ENCODE measurements around the gene RSPO1.

Gene RSPO1

DNA sequence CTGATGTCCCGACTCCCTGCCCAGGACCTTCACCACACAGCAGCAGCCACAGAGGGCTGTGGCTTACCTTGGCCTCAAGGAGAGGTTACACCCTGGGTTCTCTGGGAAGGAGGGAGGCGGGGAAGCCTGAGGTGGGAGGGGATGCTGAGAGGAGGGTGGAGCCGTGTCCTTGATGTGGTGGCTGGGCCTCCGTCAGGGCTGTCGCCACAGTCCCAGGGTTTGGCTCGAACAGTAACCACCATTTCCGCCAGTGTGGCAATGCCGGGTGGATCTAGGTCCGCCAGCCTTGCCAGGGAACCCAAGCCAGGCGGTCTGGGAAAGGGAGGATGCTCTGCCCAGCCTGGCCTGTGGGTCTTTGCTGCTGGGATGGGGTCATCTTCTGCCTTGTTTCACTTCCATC, 39.2 kb upstream of the RSPO1 start:
- no peak for DNase-seq (ENCODE audit: low read depth in 2 of 2)

DNA sequence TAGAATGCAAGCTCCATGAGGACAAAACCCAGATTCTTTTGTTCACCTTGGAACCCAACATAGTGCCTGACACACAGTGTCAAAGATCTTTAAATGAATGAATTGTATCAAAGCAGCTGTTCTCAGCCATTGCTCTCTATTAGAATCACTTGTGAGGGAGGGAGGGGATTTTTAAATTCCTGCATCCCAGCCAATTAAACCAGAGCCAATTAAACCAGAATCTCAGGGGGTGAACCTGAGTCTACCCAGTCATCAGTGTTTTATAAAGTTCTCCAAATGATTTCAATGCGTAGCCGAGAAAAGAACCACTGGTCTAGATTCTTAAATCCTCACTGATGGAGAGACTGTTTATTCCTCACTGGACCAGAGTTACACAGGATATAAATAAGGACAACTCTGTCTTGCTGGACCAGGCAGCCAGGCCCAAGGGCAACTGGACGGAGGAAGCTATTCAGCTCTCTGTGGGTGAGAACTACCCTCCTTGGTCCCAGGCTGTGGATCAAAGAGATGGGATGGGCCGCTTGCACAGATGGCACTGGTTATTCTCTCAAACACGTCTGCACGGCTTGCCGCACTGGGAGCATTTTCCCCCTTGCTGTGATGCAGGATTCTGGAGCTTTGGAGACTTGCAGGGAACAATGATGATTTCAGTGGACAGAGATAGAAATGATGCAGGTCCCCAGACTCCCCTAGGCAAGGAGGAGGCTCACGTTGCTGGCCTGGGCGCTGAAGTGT, 37.6 kb upstream of the RSPO1 start:
- DNase-seq (ENCODE audit: low read depth in 2 of 2): no peak
- TF ChIP-seq, protein P1, sequence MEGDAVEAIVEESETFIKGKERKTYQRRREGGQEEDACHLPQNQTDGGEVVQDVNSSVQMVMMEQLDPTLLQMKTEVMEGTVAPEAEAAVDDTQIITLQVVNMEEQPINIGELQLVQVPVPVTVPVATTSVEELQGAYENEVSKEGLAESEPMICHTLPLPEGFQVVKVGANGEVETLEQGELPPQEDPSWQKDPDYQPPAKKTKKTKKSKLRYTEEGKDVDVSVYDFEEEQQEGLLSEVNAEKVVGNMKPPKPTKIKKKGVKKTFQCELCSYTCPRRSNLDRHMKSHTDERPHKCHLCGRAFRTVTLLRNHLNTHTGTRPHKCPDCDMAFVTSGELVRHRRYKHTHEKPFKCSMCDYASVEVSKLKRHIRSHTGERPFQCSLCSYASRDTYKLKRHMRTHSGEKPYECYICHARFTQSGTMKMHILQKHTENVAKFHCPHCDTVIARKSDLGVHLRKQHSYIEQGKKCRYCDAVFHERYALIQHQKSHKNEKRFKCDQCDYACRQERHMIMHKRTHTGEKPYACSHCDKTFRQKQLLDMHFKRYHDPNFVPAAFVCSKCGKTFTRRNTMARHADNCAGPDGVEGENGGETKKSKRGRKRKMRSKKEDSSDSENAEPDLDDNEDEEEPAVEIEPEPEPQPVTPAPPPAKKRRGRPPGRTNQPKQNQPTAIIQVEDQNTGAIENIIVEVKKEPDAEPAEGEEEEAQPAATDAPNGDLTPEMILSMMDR (IDR thresholded peaks at IDR 0.05; ENCODE audit: low read depth, low read length): no peak
- H3K4me3 ChIP-seq (replicated peaks in 1 of 2; ENCODE audit: low read depth in 2 of 2, low read length in 2 of 2): no peak overlapping the region

More for the DNA sequence above, 39.2 kb upstream of the RSPO1 start:
- H3K4me3 ChIP-seq (replicated peaks in 1 of 2; ENCODE audit: low read depth in 2 of 2, low read length in 2 of 2): no peak overlapping the region
- TF ChIP-seq, protein P1 (IDR thresholded peaks at IDR 0.05; ENCODE audit: low read depth, low read length): no peak

DNA sequence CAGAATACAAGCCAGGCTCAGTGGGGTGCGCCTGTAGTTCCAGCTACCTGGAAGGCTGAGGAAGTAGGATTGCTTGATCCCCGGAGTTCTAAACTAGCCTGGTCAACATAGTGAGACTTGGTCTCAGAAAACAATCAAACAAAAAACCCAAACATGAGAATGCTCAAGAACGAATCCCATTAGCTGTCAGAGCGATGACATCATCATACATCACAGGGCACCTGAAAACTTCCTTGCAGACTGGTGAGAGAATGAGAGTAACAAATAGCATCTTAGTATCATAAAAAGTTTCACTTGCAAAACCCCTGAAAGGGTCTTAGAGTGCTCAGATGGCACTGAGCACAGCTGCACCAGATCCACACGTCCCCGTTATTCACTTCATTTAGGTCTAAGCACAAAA, 36.6 kb upstream of the RSPO1 start:
- no peak for DNase-seq (ENCODE audit: low read depth in 2 of 2)
- H3K4me3 ChIP-seq (replicated peaks in 1 of 2; ENCODE audit: low read depth in 2 of 2, low read length in 2 of 2): no peak overlapping the region
- TF ChIP-seq, protein P1 (IDR thresholded peaks at IDR 0.05; ENCODE audit: low read depth, low read length): no peak

DNA sequence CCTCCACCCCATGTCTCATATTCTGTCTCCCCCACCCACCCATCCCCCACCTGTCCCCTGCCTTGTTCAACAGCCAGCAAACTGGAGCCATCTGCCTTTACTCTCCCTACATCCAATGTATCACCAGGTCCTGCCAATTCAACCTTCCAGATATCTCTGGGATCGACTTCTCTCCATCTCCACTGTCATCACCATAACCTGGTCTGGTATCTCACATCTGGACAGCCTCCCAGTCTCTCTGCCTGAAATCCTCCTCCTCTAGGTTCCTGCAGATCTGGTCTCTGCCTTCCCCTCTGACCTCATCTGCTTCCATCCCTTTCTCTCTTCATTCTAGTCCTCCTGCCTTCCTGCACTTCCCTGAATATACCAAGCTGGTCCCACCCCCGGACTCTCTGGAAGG, 35.4 kb upstream of the RSPO1 start:
- TF ChIP-seq, protein P1 (IDR thresholded peaks at IDR 0.05; ENCODE audit: low read depth, low read length): no peak
- no peak for DNase-seq (ENCODE audit: low read depth in 2 of 2)
- H3K4me3 ChIP-seq (replicated peaks in 1 of 2; ENCODE audit: low read depth in 2 of 2, low read length in 2 of 2): no peak overlapping the region

DNA sequence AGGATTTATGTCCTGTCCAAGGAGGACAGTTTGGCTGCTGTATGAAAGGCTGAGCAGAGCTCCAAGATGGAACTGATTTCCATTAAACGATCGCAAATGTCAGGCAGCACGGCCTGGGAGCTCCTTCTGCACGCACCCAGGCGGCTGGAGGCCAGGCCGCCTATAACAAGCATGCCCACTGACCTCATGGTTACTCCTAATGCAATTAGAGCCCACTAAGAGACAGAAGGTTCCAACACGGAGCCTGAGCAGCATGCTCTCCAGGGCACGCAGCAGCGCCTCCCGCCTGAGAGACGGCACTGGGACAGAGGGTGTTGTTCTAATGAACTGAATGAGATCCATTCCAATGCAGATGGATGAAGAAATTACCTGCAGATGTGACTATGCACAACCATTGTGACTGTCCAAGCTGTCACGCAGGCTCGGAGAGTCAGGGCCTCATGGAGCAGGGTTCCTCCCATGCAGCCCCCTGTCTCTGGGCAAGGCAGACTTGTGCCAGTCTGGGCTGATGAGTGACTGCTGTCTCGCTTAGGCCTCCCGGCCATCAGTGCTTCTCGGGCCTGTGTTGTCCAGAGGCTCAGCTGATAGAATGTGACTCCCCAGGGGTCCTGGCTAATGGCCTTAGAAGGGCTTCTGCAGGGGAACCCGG, 32.5 kb upstream of the RSPO1 start:
- TF ChIP-seq, protein P1 (IDR thresholded peaks at IDR 0.05; ENCODE audit: low read depth, low read length): no peak
- DNase-seq (ENCODE audit: low read depth in 2 of 2): no peak
- H3K4me3 ChIP-seq (replicated peaks in 1 of 2; ENCODE audit: low read depth in 2 of 2, low read length in 2 of 2): no peak overlapping the region

DNA sequence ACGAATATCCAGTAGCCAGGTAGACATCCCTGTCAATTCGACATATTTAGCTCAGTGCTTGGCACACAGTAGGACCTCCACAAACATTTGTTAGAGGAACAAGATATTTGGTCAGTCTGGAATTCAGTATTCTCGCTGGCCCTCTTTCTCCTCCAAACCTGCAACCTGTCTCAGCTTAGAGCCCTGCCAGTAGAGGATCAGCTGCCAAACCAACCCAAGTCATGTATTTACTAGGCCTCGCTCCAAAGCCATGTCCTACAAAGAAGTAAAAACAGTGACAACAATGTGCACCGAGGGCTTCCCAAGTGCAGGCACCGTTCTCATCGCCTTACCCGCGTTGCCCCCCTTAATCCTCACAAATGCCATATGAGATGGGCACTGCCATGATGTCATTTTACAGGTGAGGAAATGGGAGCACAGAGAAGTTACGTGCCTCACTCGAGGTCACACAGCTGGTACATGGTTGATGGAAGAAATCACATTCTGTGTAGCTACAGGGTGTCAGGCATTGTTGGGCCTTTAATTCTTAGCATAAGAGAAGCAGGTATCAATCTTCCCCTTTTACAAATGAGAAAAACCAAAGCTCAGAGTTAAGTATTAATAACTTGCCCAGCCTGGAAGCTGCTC, 31.7 kb upstream of the RSPO1 start:
- H3K4me3 ChIP-seq (replicated peaks in 1 of 2; ENCODE audit: low read depth in 2 of 2, low read length in 2 of 2): no peak overlapping the region
- TF ChIP-seq, protein P1 (IDR thresholded peaks at IDR 0.05; ENCODE audit: low read depth, low read length): no peak
- DNase-seq (ENCODE audit: low read depth in 2 of 2): no peak
